ENCODE results near the gene RNASE11.
"Not testable (repeated sequence)": the region's sequence is repeated elsewhere in the genome, so short reads cannot be mapped to it uniquely, and the experiment has no call there.

Gene RNASE11

DNA sequence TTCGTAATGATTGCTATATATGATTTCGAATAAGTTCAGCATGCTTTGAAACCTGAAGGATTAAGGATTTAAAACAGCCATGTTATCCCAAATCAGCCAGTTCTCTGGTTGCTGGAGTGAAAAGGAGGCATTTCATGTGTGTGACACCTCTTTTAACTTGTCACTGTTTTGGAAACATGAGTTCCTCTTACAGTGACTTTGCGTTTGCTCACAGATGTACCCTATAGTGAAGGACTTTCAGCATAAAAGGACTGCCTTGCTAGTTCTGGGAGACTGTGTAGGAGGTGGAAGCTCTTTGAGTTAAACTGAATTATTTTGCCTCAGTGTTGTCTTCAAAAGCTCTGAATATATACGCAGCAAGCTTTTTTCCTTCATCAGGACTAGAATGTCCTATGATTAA lies 7.6 kb downstream of the RNASE11 start:
- Histone ChIP-seq H3K4me3 (replicated peaks; ENCODE audit: insufficient read depth, low read length) (no peak overlapping the region), H3K27me3 (ENCODE audit: insufficient read depth, poor library complexity, severe bottlenecking) (no peaks in the 10 kb centered on the region), H3K27ac (replicated peaks) (peak overlapping the region; percentile 42)
- TF ChIP-seq POLR2AphosphoS5 (IDR thresholded peaks at IDR 0.05; ENCODE audit: low read depth) = no peak
- no peak for TF ChIP-seq GABPA (IDR thresholded peaks at IDR 0.05; ENCODE audit: low read depth)
- peak; percentile 64; the same call in 1 of the 2 replicates for TF ChIP-seq SPI1 (IDR thresholded peaks at IDR 0.05; ENCODE audit: borderline replicate concordance, low read depth)
- DNase-seq (ENCODE audit: low read depth in 1 of 2, low spot score in 1 of 2) = peak in 1 of 2 experiments; percentile 48

DNA sequence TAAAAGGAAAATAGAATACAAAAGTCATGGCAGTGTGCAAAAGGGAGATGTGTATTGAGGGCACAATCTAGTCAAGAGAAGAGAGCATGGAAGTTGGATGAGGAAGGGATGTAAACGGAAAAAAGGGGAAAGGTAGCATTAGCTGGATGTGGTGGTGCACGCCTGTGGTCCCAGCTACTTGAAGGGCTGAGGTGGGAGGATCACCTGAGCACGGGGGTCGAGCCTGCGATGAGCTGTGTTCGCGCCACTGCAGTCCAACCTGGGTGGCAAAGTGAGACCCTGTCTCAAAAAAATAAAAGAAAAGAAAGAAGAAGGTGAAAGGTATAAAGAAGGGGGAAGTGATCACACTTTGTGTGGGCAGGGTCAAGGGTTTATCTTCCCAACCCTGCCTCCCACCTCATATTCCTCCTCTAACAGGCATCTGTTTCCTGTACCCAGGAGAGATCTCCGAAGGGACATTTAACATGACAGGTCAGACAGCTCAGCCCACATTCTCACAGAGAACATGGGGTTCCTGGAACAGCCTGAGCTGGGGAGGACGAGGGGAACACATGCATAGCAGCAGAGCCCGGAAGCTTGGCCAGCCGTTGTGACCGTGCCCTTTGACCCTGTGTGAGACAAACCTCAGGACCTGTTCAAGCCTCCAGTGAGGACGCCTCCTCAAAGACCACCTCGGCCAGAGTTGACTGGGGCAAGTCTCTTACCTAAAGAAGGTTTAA lies 8.9 kb downstream of the RNASE11 start:
- Histone ChIP-seq H3K27me3 (ENCODE audit: insufficient read depth, poor library complexity, severe bottlenecking) (no peaks in the 10 kb centered on the region), H3K27ac (replicated peaks) (no peak overlapping the region), H3K4me3 (replicated peaks; ENCODE audit: insufficient read depth, low read length) (no peak overlapping the region)
- DNase-seq (ENCODE audit: low read depth in 1 of 2, low spot score in 1 of 2) = no peak
- TF ChIP-seq SPI1 (IDR thresholded peaks at IDR 0.05; ENCODE audit: borderline replicate concordance, low read depth) = no peak
- no peak for TF ChIP-seq POLR2AphosphoS5 (IDR thresholded peaks at IDR 0.05; ENCODE audit: low read depth)
- no peak for TF ChIP-seq GABPA (IDR thresholded peaks at IDR 0.05; ENCODE audit: low read depth)
- TF ChIP-seq, protein P1, sequence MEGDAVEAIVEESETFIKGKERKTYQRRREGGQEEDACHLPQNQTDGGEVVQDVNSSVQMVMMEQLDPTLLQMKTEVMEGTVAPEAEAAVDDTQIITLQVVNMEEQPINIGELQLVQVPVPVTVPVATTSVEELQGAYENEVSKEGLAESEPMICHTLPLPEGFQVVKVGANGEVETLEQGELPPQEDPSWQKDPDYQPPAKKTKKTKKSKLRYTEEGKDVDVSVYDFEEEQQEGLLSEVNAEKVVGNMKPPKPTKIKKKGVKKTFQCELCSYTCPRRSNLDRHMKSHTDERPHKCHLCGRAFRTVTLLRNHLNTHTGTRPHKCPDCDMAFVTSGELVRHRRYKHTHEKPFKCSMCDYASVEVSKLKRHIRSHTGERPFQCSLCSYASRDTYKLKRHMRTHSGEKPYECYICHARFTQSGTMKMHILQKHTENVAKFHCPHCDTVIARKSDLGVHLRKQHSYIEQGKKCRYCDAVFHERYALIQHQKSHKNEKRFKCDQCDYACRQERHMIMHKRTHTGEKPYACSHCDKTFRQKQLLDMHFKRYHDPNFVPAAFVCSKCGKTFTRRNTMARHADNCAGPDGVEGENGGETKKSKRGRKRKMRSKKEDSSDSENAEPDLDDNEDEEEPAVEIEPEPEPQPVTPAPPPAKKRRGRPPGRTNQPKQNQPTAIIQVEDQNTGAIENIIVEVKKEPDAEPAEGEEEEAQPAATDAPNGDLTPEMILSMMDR (IDR thresholded peaks at IDR 0.05; ENCODE audit: insufficient read depth, low read length) = no peak
- TF ChIP-seq, protein P2, sequence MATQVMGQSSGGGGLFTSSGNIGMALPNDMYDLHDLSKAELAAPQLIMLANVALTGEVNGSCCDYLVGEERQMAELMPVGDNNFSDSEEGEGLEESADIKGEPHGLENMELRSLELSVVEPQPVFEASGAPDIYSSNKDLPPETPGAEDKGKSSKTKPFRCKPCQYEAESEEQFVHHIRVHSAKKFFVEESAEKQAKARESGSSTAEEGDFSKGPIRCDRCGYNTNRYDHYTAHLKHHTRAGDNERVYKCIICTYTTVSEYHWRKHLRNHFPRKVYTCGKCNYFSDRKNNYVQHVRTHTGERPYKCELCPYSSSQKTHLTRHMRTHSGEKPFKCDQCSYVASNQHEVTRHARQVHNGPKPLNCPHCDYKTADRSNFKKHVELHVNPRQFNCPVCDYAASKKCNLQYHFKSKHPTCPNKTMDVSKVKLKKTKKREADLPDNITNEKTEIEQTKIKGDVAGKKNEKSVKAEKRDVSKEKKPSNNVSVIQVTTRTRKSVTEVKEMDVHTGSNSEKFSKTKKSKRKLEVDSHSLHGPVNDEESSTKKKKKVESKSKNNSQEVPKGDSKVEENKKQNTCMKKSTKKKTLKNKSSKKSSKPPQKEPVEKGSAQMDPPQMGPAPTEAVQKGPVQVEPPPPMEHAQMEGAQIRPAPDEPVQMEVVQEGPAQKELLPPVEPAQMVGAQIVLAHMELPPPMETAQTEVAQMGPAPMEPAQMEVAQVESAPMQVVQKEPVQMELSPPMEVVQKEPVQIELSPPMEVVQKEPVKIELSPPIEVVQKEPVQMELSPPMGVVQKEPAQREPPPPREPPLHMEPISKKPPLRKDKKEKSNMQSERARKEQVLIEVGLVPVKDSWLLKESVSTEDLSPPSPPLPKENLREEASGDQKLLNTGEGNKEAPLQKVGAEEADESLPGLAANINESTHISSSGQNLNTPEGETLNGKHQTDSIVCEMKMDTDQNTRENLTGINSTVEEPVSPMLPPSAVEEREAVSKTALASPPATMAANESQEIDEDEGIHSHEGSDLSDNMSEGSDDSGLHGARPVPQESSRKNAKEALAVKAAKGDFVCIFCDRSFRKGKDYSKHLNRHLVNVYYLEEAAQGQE (IDR thresholded peaks at IDR 0.05; ENCODE audit: insufficient replicate concordance, low read depth) = no peak

DNA sequence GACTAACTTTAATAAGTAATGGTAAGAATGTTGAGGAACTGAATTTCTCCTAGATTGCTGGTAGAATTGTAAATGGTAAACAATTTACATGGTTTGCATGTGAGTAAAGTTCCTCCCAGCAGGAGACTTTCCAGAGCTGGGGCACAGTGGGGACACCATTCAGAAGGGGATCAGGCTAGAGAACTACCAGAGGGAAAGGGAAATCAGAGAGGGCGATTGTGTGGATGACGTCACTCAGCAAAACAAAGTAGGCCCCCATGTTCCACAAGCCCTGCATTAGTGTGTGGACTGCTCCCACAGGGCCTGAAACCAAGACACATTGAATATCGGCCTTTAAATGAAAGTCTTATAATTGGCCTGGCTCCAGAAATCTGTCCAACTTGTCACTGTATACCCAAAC lies 9.5 kb downstream of the RNASE11 start:
- Histone ChIP-seq H3K27ac (replicated peaks) (no peak overlapping the region), H3K27me3 (ENCODE audit: insufficient read depth, poor library complexity, severe bottlenecking) (no peaks in the 10 kb centered on the region), H3K4me3 (replicated peaks; ENCODE audit: insufficient read depth, low read length) (no peak overlapping the region)
- TF ChIP-seq GABPA (IDR thresholded peaks at IDR 0.05; ENCODE audit: low read depth) (no peak), SPI1 (IDR thresholded peaks at IDR 0.05; ENCODE audit: borderline replicate concordance, low read depth) (no peak), POLR2AphosphoS5 (IDR thresholded peaks at IDR 0.05; ENCODE audit: low read depth) (no peak)
- TF ChIP-seq, protein P1 (IDR thresholded peaks at IDR 0.05; ENCODE audit: insufficient read depth, low read length) = no peak
- TF ChIP-seq, protein P2 (IDR thresholded peaks at IDR 0.05; ENCODE audit: insufficient replicate concordance, low read depth) = no peak
- DNase-seq (ENCODE audit: low read depth in 1 of 2, low spot score in 1 of 2) = no peak

DNA sequence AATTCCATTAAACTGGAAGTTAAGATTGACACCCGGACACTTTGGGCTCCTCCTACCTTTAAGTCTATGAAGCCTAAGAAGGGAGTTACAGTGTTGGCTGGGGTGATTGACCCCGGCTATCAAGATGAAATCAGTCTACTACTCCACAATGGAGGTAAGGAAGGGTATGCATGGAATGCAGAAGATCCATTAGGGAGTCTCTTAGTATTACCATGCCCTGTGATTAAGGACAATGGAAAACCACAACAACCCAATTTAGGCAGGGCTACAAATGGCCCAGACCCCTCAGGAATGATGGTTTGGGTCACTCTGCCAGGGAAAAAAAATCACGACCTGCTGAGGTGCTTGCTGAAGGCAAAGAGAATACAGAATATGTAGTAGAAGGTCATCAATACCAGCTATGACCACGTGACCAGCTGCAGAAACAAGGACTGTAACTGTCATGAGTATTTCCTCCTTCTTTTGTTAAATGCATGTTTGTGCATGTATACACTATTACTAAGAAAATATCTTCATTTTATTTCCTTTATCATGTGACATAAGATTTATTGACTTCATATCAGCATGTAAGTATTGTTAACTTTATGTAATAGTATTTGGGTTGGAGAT lies 15.3 kb downstream of the RNASE11 start:
- H3K27me3 ChIP-seq (ENCODE audit: insufficient read depth, poor library complexity, severe bottlenecking); DNase-seq (ENCODE audit: low read depth in 1 of 2, low spot score in 1 of 2); H3K27ac ChIP-seq (replicated peaks); H3K4me3 ChIP-seq (replicated peaks; ENCODE audit: insufficient read depth, low read length): not testable (repeated sequence)

Data from HL-60 (cell line).